ENCODE results near the gene FGD3. TPM values are rescaled to one million over a fixed set of nuclear protein-coding genes. Genes with fewer than 3 reads are reported as not detected.

FGD3 gene
- polyA plus RNA-seq, 2 of the 4 experiments (the other 2 are of a cell fraction), result 0.18 to 0.23 TPM

DNA sequence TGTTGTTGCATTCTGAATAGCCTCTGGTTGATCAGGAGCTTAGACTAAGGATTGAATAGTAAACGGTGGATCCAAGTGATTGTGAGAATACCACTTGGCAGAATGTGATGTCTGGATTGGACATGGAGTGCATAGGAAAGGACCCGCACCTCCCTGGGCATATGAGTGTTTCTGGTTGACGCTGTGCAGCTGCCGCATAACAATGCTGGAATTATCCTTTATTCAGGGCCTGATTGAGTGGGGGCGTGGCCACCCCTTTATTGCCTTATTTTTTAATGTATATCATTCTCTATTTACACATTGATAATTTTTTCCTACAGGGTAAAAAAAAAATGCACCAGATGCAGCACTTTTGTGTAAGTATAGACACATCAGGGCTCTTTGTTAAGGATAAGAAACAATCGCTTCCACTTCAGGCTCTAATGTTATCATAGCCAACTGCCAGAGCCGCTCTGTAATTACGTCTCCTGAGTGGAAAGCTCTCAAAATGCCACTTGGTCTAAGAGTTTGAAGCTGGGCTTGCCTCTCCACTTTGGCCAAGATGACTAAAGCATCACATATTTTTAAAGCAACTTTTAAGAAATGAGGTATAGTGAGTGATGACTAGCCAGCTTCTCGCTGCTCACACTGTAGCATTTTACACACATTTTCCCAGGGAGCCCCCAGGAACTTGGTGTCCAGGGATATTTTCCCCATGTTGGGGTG, 5.7 kb downstream of the FGD3 start:
- no peak for TF ChIP-seq TP53 (CRISPR knock-in tag; IDR thresholded peaks at IDR 0.05)
- no peak for TF ChIP-seq NPAS2 (CRISPR knock-in tag; IDR thresholded peaks at IDR 0.05; ENCODE audit: borderline replicate concordance)
- no peak for TF ChIP-seq HOXB13 (CRISPR knock-in tag; IDR thresholded peaks at IDR 0.05; ENCODE audit: low read depth)
- TF ChIP-seq ZNF302 (CRISPR knock-in tag; IDR thresholded peaks at IDR 0.05), result no peak
- no peak for TF ChIP-seq FOXS1 (CRISPR knock-in tag; IDR thresholded peaks at IDR 0.05)
- no peak for TF ChIP-seq GATA3 (IDR thresholded peaks at IDR 0.05; ENCODE audit: borderline replicate concordance)
- TF ChIP-seq, protein P1, sequence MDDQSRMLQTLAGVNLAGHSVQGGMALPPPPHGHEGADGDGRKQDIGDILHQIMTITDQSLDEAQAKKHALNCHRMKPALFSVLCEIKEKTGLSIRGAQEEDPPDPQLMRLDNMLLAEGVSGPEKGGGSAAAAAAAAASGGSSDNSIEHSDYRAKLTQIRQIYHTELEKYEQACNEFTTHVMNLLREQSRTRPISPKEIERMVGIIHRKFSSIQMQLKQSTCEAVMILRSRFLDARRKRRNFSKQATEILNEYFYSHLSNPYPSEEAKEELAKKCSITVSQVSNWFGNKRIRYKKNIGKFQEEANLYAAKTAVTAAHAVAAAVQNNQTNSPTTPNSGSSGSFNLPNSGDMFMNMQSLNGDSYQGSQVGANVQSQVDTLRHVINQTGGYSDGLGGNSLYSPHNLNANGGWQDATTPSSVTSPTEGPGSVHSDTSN (IDR thresholded peaks at IDR 0.05), result no peak
- TF ChIP-seq JUNB (IDR thresholded peaks at IDR 0.05), result no peak
- no peak for TF ChIP-seq SMC3 (IDR thresholded peaks at IDR 0.05)
- TF ChIP-seq, protein P2, sequence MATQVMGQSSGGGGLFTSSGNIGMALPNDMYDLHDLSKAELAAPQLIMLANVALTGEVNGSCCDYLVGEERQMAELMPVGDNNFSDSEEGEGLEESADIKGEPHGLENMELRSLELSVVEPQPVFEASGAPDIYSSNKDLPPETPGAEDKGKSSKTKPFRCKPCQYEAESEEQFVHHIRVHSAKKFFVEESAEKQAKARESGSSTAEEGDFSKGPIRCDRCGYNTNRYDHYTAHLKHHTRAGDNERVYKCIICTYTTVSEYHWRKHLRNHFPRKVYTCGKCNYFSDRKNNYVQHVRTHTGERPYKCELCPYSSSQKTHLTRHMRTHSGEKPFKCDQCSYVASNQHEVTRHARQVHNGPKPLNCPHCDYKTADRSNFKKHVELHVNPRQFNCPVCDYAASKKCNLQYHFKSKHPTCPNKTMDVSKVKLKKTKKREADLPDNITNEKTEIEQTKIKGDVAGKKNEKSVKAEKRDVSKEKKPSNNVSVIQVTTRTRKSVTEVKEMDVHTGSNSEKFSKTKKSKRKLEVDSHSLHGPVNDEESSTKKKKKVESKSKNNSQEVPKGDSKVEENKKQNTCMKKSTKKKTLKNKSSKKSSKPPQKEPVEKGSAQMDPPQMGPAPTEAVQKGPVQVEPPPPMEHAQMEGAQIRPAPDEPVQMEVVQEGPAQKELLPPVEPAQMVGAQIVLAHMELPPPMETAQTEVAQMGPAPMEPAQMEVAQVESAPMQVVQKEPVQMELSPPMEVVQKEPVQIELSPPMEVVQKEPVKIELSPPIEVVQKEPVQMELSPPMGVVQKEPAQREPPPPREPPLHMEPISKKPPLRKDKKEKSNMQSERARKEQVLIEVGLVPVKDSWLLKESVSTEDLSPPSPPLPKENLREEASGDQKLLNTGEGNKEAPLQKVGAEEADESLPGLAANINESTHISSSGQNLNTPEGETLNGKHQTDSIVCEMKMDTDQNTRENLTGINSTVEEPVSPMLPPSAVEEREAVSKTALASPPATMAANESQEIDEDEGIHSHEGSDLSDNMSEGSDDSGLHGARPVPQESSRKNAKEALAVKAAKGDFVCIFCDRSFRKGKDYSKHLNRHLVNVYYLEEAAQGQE (IDR thresholded peaks at IDR 0.05), result no peak
- TF ChIP-seq ESRRA (IDR thresholded peaks at IDR 0.05; ENCODE audit: borderline replicate concordance, low read length), result no peak
- TF ChIP-seq NFE2L2 (conservative IDR thresholded peaks at IDR 0.05; ENCODE audit: low read length), result no peak
- TF ChIP-seq, protein P3, sequence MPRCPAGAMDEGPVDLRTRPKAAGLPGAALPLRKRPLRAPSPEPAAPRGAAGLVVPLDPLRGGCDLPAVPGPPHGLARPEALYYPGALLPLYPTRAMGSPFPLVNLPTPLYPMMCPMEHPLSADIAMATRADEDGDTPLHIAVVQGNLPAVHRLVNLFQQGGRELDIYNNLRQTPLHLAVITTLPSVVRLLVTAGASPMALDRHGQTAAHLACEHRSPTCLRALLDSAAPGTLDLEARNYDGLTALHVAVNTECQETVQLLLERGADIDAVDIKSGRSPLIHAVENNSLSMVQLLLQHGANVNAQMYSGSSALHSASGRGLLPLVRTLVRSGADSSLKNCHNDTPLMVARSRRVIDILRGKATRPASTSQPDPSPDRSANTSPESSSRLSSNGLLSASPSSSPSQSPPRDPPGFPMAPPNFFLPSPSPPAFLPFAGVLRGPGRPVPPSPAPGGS (IDR thresholded peaks at IDR 0.05), result no peak
- no peak for TF ChIP-seq CBX8 (IDR thresholded peaks at IDR 0.05)
- H3K9me3 ChIP-seq, result no peaks in the 10 kb centered on the region
- H3K27ac ChIP-seq, result no peak overlapping the region
- CTCF ChIA-PET, result interaction anchor here (0.9 to 4.3 kb wide), 4 partner anchors 11 to 155 kb away, joined by 3 to 16 read pairs (median 8); no protein-coding TSS in a partner anchor
- H3K4me2 ChIP-seq, result no peak overlapping the region
- DNase-seq (ENCODE audit: low read depth in 1 of 2, low spot score in 1 of 2), result no peak
- no peak for ATAC-seq
- H3K4me3 ChIP-seq, result no peak overlapping the region
- peaks cover 4% of the 10 kb centered on the region; the same call in 1 of the 3 replicates for H3K4me1 ChIP-seq
- WGBS (ENCODE audit: missing lambda C conversion rate), result 75% methylated on average over 9 of the region's 9 CpGs
- POLR2A ChIA-PET, result no interaction called here
- FAIRE-seq, result no peak

DNA sequence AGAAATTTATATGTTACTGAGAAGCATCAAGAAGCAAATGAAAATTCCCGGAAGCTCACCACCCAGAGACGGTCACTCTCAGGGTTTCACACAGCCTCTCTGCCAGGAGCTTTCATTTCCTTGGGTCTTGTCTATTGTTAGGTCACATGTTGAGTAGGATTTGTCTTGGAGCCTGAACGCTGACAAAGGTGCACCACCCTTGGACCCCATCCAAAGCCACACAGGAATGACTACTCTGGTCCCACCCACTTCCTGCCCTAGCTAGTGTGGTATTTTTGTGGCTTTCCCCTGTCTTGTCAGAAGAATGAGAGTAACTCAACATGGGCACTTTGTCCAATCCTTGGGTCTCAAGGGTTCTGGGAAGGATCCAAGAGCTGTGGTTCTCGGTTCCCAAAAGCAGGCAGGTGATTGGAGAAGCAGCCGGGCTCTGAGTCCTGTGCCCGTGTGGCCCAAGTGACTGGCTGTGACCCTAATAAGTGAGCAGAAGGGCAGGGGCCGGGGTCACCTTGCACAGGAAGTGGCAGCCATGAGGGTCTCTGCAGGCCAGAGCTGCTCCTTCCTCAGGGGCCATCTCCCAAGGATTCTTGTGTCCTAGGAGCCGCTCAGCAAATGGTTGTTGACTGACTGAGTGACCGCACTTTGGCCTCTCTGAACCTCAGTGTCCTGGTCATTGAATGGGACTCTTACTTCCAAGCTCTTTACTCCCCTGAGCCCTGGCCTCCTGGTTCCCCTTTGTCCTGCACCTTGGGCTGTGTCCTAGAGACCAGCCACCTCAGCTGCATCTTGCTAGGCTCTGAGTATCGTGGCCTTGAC, 6.9 kb downstream of the FGD3 start:
- FAIRE-seq (no peak), ATAC-seq (no peak), DNase-seq (ENCODE audit: low read depth in 1 of 2, low spot score in 1 of 2) (no peak)
- POLR2A ChIA-PET, result no interaction called here
- 60% methylated on average over 10 of the region's 10 CpGs for WGBS (ENCODE audit: missing lambda C conversion rate)
- Histone ChIP-seq H3K9me3 (no peaks in the 10 kb centered on the region), H3K4me2 (no peak overlapping the region), H3K4me3 (no peak overlapping the region), H3K27ac (no peak overlapping the region), H3K4me1 (peaks cover 4% of the 10 kb centered on the region; the same call in 1 of the 3 replicates)
- CTCF ChIA-PET, result interaction anchor here (1.4 to 4.3 kb wide), 3 partner anchors 10 to 154 kb away, joined by 4 to 16 read pairs (median 11); no protein-coding TSS in a partner anchor
- TF ChIP-seq RCOR1 (IDR thresholded peaks at IDR 0.05; ENCODE audit: low read depth, low read length) (no peak), ZFP36 (IDR thresholded peaks at IDR 0.05; ENCODE audit: borderline replicate concordance, partially characterized antibody) (no peak), RAD21 (conservative IDR thresholded peaks at IDR 0.05 in 1 of 2, IDR thresholded peaks at IDR 0.05 in 1 of 2) (no peak), TP53 (CRISPR knock-in tag; IDR thresholded peaks at IDR 0.05) (no peak), EP300 (IDR thresholded peaks at IDR 0.05) (no peak), TFCP2L1 (CRISPR knock-in tag; IDR thresholded peaks at IDR 0.05) (no peak), NFE2L2 (conservative IDR thresholded peaks at IDR 0.05; ENCODE audit: low read length) (no peak), ZC3H11A (IDR thresholded peaks at IDR 0.05) (no peak), CHD4 (IDR thresholded peaks at IDR 0.05; ENCODE audit: borderline replicate concordance) (no peak), HEYL (CRISPR knock-in tag; IDR thresholded peaks at IDR 0.05) (no peak)
- TF ChIP-seq, protein P4, sequence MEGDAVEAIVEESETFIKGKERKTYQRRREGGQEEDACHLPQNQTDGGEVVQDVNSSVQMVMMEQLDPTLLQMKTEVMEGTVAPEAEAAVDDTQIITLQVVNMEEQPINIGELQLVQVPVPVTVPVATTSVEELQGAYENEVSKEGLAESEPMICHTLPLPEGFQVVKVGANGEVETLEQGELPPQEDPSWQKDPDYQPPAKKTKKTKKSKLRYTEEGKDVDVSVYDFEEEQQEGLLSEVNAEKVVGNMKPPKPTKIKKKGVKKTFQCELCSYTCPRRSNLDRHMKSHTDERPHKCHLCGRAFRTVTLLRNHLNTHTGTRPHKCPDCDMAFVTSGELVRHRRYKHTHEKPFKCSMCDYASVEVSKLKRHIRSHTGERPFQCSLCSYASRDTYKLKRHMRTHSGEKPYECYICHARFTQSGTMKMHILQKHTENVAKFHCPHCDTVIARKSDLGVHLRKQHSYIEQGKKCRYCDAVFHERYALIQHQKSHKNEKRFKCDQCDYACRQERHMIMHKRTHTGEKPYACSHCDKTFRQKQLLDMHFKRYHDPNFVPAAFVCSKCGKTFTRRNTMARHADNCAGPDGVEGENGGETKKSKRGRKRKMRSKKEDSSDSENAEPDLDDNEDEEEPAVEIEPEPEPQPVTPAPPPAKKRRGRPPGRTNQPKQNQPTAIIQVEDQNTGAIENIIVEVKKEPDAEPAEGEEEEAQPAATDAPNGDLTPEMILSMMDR (IDR thresholded peaks at IDR 0.05), result no peak
- TF ChIP-seq, protein P5, sequence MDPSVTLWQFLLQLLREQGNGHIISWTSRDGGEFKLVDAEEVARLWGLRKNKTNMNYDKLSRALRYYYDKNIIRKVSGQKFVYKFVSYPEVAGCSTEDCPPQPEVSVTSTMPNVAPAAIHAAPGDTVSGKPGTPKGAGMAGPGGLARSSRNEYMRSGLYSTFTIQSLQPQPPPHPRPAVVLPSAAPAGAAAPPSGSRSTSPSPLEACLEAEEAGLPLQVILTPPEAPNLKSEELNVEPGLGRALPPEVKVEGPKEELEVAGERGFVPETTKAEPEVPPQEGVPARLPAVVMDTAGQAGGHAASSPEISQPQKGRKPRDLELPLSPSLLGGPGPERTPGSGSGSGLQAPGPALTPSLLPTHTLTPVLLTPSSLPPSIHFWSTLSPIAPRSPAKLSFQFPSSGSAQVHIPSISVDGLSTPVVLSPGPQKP (IDR thresholded peaks at IDR 0.05; ENCODE audit: low read depth, low read length), result no peak
- TF ChIP-seq, protein P6, sequence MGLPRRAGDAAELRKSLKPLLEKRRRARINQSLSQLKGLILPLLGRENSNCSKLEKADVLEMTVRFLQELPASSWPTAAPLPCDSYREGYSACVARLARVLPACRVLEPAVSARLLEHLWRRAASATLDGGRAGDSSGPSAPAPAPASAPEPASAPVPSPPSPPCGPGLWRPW (IDR thresholded peaks at IDR 0.05), result no peak

Data from A549 (cell line).